Amniotic epithelial cell (primary cell): Measurements from ENCODE around the gene TOR4A.
"Not testable (repeated sequence)": the region's sequence is repeated elsewhere in the genome, so short reads cannot be mapped to it uniquely, and the experiment has no call there.

Experiments used
- DNase-seq: peaks from one replicate; pipeline ENCODE4 v3.0.0-alpha.2; 2010; ENCODE audit warnings: low read depth

Gene TOR4A

DNA sequence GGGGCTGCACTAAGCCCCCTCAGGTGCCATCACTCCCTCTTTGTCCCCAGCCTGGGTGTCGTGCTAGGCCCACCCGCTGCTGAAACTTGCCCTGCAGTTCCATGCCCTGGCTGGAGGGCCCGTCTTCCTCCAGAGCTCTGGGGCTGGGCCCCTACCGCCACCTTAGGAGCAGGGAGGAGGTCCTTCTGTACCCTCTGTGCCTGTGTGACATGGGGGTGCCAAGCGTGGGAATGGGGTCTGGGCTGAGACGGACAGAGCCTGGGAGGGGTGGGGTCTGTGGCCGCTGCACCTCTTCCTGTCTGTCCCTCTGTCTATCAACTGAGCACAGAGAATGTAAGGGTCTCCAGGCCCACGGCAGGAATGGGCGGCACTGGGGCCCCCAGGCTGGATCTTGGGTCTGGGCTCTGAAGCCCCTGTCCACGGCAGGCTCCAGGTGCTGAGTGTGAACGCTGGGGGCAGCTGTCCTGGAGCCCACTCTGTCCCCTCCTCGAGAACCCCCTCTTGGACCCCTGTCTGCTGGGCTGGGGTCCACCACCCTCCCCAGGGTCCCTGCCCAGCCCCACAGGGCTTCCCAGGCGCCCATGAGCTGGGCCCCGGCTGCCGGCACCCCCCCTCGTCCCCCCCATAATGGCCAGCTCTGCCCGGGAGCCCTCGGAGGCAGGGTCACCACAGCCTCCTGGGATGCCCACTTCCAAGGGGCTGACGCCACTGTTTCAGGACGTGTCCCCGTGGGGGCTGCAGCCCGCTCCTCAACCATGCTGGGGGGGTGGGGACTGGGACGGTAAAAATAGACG, 40.4 kb downstream of the TOR4A start:
- DNase-seq: no peak

DNA sequence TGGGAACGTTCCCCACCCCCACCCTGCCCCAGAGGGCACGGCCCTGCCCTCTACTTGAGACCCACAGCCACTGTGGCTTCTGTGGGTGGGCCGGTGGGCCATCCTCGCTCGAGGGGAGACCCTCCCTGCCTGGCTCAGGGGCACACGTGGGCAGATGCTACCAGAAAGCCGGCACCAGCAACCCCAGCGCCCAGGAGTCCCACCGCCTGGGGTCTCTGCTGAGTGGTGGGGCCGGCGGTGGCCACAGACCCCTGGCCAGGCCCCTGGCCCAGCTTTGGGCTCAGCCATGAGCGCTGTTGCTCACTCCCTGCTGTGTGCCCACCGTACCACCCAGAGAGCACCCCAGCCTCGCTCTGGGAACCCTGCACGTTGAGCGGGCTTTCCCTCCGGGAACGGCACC, 41.1 kb downstream of the TOR4A start:
- no peak for DNase-seq

DNA sequence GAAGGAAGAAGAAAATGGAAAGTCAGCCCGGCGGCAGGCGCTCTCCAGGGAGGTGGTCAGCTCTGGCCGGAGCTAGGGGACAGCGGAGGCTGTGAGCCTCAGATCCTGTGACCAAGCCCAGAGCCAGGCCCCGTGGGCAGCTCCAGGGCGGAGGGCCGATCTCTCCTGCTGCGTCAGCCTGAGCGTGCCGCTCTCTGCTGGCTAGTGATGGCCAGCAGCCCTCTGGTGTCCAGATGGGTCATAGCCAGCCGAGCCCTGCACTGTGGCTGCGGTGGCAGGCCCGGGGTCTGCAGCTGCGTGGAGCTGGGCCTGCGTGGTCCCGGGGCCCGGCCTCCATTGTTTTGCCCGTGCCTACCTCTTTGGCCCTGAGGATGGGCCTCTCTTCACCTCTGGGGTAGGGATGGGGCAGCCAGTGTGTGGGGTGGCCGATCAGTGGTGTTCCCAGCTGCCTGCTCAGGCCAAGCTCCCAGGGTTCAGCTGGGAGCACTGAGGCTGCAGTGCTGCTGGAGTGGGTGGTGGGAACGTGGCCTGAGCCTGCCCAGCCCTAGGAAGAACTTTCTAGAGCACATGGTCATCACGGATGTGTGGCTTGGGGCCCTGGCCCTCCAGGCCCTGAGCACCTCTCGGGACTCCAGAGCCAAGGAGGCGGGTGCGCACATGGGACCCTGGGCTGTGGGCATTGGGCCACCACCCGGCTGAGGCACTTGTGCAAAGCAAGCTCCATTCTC, 41.6 kb downstream of the TOR4A start:
- DNase-seq: no peak

- no peak for DNase-seq
These were observed 42.4 kb downstream of the TOR4A start for GRCh38 chr9:137319739-137320551.

DNA sequence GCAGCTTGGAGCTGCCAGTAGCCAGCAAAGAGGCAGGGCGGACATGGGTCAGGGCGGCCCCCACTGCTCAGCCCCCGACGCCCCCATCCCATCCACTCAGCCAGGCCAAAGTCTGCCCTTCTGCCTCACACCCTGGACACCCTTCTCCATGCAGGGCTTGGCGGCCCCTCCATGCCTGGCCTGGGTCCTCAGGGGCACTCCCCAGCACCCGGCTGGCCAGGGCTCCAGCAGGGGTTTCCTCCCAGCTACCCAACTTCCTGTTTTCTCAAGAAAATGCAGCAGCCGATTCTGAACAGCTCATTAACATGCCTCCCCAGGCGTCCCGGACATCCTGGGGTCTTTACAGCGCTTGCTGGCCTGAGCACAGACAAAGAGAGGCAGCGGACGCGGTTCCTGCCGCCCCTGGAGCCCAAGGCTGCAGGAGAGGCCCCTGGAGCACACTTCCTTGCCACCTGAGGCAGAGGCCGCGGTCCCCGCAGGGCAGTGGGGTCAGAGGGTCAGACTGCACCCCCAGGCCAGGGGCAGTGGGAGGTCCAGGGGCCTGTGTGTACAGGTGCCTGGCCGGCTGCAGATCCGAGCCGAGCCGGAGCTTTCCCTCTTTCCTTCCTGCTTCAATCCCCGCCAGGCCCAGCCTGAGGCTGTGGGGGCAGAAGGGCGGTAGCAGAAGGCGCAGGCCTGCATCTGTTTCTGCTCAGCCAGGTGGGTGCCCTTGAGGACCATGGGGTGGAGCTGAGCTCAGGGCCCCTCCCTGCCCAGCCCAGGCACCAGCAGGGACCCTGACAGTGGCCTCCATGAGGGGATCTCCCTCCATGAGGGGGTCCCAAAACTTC, 43.2 kb downstream of the TOR4A start:
- DNase-seq: no peak

DNA sequence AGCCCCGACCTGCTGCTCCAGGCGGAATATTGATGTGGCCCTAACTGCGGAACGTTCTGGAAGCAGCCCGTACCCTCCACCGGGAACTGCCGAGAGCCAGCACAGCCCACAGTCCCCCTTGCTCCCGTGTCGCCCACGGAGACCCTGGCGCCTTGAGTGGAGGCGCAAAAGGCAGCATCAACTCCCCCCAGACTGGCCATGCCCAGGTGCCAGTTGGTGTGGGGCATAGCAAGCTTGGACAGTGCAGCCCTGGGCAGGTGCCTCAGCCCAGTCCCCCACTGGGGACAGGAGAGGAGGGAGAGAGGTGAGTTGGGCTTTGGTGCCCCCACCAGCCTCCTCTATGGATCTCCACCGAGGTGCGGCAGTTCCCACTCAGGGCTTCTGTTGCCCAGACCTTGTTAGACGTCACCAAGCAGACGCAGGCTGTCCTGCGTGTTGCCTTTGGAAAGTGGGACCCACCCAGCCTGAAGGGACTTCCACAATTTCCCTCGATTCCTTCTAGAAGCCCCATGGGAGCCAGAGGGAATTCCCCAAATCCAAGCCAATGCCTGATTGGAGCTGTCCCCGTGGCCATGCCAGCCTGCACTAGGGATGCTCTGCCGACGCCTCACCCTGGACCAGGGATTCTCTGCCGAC, 44.3 kb downstream of the TOR4A start:
- DNase-seq: no peak

DNA sequence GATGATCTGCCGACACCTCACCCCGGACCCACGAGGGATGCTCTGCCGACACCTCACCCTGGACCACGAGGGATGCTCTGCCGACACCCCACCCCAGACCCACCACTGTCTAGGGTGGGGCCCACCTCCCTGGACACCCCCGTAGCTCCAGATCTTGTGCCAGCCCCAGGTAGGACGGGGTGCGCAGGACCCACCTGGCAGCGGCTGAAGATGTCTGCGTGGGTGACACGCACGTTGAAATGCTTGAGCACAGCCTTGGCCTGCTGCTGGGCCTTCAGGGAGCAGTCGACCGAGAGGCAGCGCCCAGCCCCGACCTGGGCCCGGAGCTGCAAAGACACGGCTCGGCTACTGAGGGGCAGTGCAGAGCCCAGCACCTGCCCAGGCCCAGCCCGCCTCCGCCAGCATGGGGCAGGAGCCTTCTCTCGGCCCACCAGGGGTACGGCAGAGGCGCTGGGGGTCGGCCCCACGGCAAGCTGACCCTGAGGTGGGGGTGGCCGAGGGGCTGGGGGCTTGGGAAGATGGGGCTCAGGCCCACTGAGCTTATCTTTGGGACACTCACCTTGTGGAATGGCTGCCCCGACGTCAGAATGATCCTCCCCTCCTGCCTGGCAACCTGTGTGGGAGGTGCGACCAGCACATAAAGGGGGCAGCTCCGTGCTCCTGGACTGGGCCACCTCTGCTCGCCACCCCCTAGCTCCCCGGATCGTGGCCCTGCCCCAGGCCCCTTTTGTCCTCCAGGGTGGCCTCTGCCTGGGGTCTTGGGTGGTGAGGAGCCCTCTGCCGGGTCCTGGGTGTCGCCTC, 46.2 kb downstream of the TOR4A start:
- DNase-seq: no peak

DNA sequence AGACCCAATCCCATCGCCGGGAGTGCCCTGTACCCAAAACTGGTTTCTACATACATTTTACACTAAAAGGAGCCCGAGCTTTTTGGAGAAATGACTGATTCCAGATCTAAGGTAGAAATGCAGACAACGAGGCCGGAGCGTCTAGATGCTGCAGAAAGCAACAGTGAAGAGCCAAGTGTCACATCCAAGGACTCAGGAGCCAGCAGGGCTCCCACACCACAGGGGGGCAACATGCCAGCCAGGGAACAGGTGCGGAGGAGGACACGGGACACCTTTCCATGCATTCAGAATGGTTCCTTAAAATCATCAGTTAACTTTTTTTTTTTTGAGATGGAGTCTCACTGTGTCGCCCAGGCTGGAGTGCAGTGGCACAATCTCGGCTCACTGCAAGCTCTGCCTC, 47.6 kb downstream of the TOR4A start:
- DNase-seq: no peak

DNA sequence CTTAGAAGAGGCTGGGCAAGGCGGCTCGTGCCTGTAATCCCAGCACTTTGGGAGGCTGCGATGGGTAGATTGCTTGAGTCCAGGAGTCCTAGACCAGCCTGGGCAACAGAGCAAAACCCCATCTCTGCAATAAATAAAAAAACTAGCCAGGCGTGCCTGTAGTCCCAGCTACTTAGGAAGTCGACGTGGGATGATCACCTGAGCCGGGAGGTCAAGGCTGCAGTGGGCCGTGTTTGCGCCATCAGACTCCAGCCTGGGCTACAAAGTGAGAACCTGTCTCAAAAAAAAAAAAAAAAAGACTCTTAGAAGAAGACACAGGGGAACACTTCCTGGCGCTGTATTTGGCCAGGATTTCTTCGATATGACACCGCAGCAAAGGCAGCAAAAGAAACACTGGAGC, 48.3 kb downstream of the TOR4A start:
- no peak for DNase-seq

DNA sequence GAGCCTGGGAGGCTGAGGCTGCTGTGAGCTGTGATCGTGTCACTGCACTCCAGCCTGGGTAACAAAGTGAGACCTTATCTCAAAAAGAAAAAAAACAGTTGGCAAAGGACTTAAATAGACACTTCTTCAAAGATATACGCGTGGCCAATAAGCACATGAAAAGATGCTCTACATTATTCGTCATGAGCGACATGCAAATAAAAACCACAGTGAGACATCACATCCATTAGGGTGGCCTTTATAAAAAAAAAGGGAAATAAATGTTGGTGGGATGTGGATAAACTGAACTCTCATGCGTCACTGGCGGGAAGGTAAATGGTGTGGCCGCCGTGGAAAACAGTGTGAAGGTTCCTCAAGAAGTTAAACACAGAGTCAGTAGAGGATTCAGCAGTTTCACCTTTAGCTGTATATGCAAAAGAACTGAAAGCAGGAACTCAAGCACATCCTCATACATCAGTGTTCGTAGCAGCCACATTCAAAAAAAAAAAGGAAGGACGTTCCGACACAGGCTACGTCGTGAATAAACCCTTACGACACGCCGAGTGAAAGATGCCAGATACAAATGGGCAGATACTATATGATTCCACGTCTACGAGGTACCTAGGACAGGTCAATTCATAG, 49.0 kb downstream of the TOR4A start:
- DNase-seq: no peak

- DNase-seq: not testable (repeated sequence)
These were observed 50.4 kb downstream of the TOR4A start for GRCh38 chr9:137327641-137328550.

DNA sequence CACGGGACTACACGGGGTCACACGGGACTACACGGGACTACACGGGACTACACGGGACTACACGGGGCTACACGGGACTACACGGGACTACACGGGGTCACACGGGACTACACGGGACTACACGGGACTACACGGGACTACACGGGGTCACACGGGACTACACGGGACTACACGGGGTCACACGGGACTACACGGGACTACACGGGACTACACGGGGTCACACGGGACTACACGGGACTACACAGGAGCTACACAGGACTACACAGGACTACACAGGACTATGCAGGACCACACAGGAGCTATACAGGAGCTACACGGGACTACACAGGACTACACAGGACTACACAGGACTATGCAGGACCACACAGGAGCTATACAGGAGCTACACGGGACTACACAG, 52.1 kb downstream of the TOR4A start:
- not testable (repeated sequence) for DNase-seq

- no peak for DNase-seq
These were observed 53.2 kb downstream of the TOR4A start for GRCh38 chr9:137330689-137331088.

- DNase-seq: no peak
These were observed 54.4 kb downstream of the TOR4A start for GRCh38 chr9:137331929-137332328.
